Skeletal muscle tissue (tissue), 4 donors: Measurements from ENCODE around the gene CHRNA4. TPM values are rescaled to one million over a fixed set of nuclear protein-coding genes. Genes with fewer than 3 reads are reported as not detected.

Experiments
- H3K27ac ChIP-seq: one replicate; pipeline ENCODE4 v1.7.0; 2013; ENCODE audit warnings: mild to moderate bottlenecking, low read depth, low read length, inconsistent platforms
- H3K27me3 ChIP-seq, 3 donors: one replicate each; pipeline ENCODE4 v1.7.0; 2013; ENCODE audit warnings: low read length in 3 of 3; ENCODE audit not compliant: control insufficient read depth in 3 of 3, insufficient read depth in 3 of 3
- H3K36me3 ChIP-seq, 3 donors: one replicate each; pipeline ENCODE4 v1.7.0; 2013; ENCODE audit warnings: low read length in 3 of 3; ENCODE audit not compliant: control insufficient read depth in 3 of 3, insufficient read depth in 3 of 3
- H3K4me1 ChIP-seq, 3 donors: one replicate each; pipeline ENCODE4 v1.7.0; 2013; ENCODE audit warnings: low read length in 3 of 3, mild to moderate bottlenecking in 3 of 3; ENCODE audit not compliant: control insufficient read depth in 3 of 3, insufficient read depth in 3 of 3
- H3K4me3 ChIP-seq, 3 donors: one replicate each; pipeline ENCODE4 v1.7.0; 2013; ENCODE audit warnings: low read length in 3 of 3
- H3K9ac ChIP-seq, 3 donors: one replicate each; pipeline ENCODE4 v1.7.0; 2013; ENCODE audit warnings: low read length in 3 of 3, mild to moderate bottlenecking in 3 of 3, moderate library complexity in 2 of 3, low read depth in 1 of 3
- H3K9me3 ChIP-seq, 3 donors: one replicate each; pipeline ENCODE4 v1.7.0; 2013; ENCODE audit warnings: low read length in 3 of 3; ENCODE audit not compliant: control insufficient read depth in 3 of 3
- total RNA-seq: library from RNA; depleted of rRNA; stranded (reverse); fragments of >200 nt; gene quantifications from one replicate; pipeline ENCODE4 v1.2.3, GENCODE V29; 2014
- donor health status: Osteomylitis.

CHRNA4 gene
- total RNA-seq, 1 donor from 2014 or later = 0.52 TPM

DNA sequence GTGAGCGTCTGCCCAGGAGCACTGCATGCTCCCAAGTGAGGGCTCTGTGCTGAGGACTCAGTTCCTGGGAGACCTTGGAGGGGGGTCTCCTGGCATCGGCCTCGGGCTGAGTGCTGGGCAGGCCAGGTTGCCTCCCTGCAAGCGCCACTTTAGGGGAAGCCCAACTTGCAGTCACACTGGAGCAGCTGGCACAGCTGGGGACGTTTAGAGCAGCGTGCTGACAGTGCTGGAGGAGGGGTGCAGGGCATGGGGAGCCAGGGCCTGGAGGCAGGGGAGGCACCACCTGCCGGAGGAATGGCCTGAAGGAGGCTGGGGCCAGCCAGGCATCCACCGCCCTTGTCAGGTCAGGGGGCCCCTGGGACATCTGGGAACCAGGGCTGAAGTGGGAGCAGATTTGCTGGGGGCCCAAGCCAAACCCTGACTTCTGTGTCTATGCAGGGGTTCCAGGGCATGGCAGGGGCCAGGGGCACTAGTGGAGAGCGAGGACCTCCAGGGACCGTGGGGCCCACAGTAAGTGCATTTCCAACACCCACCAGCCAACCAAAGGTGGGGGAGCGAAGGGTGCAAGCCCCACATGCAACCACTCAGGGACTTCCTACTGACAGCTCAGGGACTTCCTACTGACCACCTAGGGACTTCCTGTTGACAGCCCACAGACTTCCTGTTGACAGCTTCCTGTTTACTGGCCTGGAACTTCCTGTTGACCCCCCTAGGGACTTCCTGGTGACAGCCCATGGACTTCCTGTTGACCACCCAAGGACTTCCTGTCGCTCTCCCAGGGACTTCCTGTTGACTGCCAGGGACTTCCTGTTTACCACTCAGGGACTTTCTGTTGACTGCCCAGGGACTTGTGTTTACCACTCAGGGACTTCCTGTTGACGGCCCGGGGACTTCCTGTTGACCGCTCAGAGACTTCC lies 34.6 kb downstream of the CHRNA4 start:
- Histone ChIP-seq H3K9me3 (no peaks in the 10 kb centered on the region), H3K9ac (no peak overlapping the region), H3K36me3 (no peaks in the 10 kb centered on the region), H3K27me3 (peaks cover 35 to 69% (median 40%) of the 10 kb centered on the region in 3 donors), H3K27ac (no peak overlapping the region), H3K4me1 (no peaks in the 10 kb centered on the region), H3K4me3 (no peak overlapping the region)

GRCh38 chr20:63325554-63326313 lies 35.4 kb downstream of the CHRNA4 start:
- no peak overlapping the region for H3K27ac ChIP-seq
- no peaks in the 10 kb centered on the region for H3K9me3 ChIP-seq
- H3K4me3 ChIP-seq = no peak overlapping the region
- H3K9ac ChIP-seq = no peak overlapping the region
- H3K27me3 ChIP-seq = peaks cover 28 to 69% (median 38%) of the 10 kb centered on the region in 3 donors
- no peaks in the 10 kb centered on the region for H3K4me1 ChIP-seq
- H3K36me3 ChIP-seq = no peaks in the 10 kb centered on the region

GRCh38 chr20:63325021-63325471 lies 36.1 kb downstream of the CHRNA4 start:
- Histone ChIP-seq H3K4me1 (no peaks in the 10 kb centered on the region), H3K27me3 (peaks cover 29 to 68% (median 40%) of the 10 kb centered on the region in 3 donors), H3K4me3 (no peak overlapping the region), H3K27ac (no peak overlapping the region), H3K9ac (no peak overlapping the region), H3K9me3 (no peaks in the 10 kb centered on the region), H3K36me3 (no peaks in the 10 kb centered on the region)

GRCh38 chr20:63323357-63323981 lies 37.7 kb downstream of the CHRNA4 start:
- H3K27me3 ChIP-seq = peaks cover 23 to 60% (median 38%) of the 10 kb centered on the region in 3 donors
- H3K4me1 ChIP-seq = no peaks in the 10 kb centered on the region
- H3K4me3 ChIP-seq = no peak overlapping the region
- no peak overlapping the region for H3K27ac ChIP-seq
- H3K36me3 ChIP-seq = no peaks in the 10 kb centered on the region
- no peak overlapping the region for H3K9ac ChIP-seq
- H3K9me3 ChIP-seq = no peaks in the 10 kb centered on the region

- Histone ChIP-seq H3K4me3 (no peak overlapping the region), H3K4me1 (no peaks in the 10 kb centered on the region), H3K27me3 (peaks cover 20 to 56% (median 43%) of the 10 kb centered on the region in 3 donors), H3K27ac (no peak overlapping the region), H3K36me3 (no peaks in the 10 kb centered on the region), H3K9ac (no peak overlapping the region), H3K9me3 (no peaks in the 10 kb centered on the region)
Measured at GRCh38 chr20:63322933-63323273, 38.2 kb downstream of the CHRNA4 start.

GRCh38 chr20:63322146-63322932 lies 38.8 kb downstream of the CHRNA4 start:
- Histone ChIP-seq H3K4me1 (no peaks in the 10 kb centered on the region), H3K9me3 (no peaks in the 10 kb centered on the region), H3K36me3 (no peaks in the 10 kb centered on the region), H3K9ac (no peak overlapping the region), H3K4me3 (no peak overlapping the region), H3K27ac (no peak overlapping the region), H3K27me3 (peaks cover 16 to 53% (median 43%) of the 10 kb centered on the region in 3 donors)

- Histone ChIP-seq H3K9me3 (no peaks in the 10 kb centered on the region), H3K27me3 (peaks cover 16 to 47% (median 46%) of the 10 kb centered on the region in 3 donors), H3K36me3 (no peaks in the 10 kb centered on the region), H3K27ac (no peak overlapping the region), H3K9ac (no peak overlapping the region), H3K4me1 (no peaks in the 10 kb centered on the region), H3K4me3 (no peak overlapping the region)
Measured at GRCh38 chr20:63321148-63321831, 39.9 kb downstream of the CHRNA4 start.

GRCh38 chr20:63320616-63321147 lies 40.5 kb downstream of the CHRNA4 start:
- no peak overlapping the region for H3K9ac ChIP-seq
- H3K27me3 ChIP-seq = peaks cover 16 to 44% (median 44%) of the 10 kb centered on the region in 3 donors
- H3K36me3 ChIP-seq = no peaks in the 10 kb centered on the region
- no peak overlapping the region for H3K4me3 ChIP-seq
- H3K4me1 ChIP-seq = no peaks in the 10 kb centered on the region
- no peaks in the 10 kb centered on the region for H3K9me3 ChIP-seq
- no peak overlapping the region for H3K27ac ChIP-seq

DNA sequence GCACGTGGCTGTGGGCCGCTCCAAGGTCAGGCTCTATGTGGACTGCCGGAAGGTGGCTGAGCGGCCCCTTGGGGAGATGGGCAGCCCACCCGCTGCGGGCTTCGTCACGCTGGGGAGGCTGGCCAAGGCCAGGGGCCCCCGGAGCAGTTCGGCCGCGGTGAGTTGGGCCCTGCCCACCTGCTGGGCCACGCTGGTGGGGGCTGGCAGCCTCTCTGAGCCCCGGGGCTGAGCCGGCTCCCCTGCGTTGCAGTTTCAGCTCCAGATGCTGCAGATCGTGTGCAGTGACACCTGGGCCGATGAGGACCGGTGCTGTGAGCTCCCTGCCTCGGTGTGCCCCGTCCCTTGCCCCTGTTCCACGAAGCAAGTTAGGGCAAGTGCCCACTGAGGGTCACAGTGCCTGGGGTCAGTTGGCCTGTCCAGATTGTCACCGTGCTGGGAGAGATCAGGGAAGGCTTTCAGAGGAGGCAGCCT lies 41.1 kb downstream of the CHRNA4 start:
- Histone ChIP-seq H3K9ac (no peak overlapping the region), H3K4me3 (no peak overlapping the region), H3K27me3 (peaks cover 20 to 48% (median 45%) of the 10 kb centered on the region in 3 donors), H3K27ac (no peak overlapping the region), H3K4me1 (no peaks in the 10 kb centered on the region), H3K36me3 (no peaks in the 10 kb centered on the region), H3K9me3 (no peaks in the 10 kb centered on the region)
